HCT116 (cell line): ENCODE data around the gene SARS1. TPM values are rescaled to one million over a fixed set of nuclear protein-coding genes. Genes with fewer than 3 reads are reported as not detected.

Source experiments
- ATAC-seq: fragments of 200-7000 bp; cut with Tn5 transposase; 2 replicates; pipeline ENCODE4 v1.9.1; 2020; ENCODE audit warnings: mild to moderate bottlenecking, moderate library complexity
- BruUV-seq: library from RNA; stranded (reverse); fragments of 400-500 nt; replicated peaks from 2 replicates; lab custom pipeline; 2021; lab: Mats Ljungman, UMichigan
- CTCF ChIA-PET: fragments of 300-600 bp; sonication (Branson Sonifier 250); formaldehyde crosslinking; loops from one replicate; lab custom pipeline; 2021; ENCODE audit warnings: antibody characterized with exemption; lab: Charles Lee
- POLR2A ChIA-PET: fragments of 300-600, 350-600 bp; sonication (Branson Sonifier 250); formaldehyde crosslinking; loops from one replicate; lab custom pipeline; 2021; ENCODE audit warnings: antibody characterized with exemption; lab: Charles Lee
- RAD21 ChIA-PET, 2 experiments: fragments of 300-600 bp; sonication (Branson Sonifier 250); formaldehyde crosslinking; loops; one replicate each; lab custom pipeline; 2023; ENCODE audit warnings: low total read pairs in 2 of 2; ENCODE audit not compliant: uncharacterized antibody in 2 of 2, unreplicated experiment in 2 of 2, low non-redundant PET in 1 of 2; lab: Charles Lee
- DNase-seq: peaks from one replicate; pipeline ENCODE4 v3.0.0-alpha.2; 2010; ENCODE audit warnings: low read depth, low spot score
- H2AFZ ChIP-seq: fragments of 200-600 bp; shearing (Covaris generic), sonication (generic); 2 replicates; pipeline ENCODE4 v1.6.1; 2017; ENCODE audit warnings: low read depth, mixed run types, mixed read lengths, antibody characterized with exemption, low read length; ENCODE audit not compliant: poor library complexity, severe bottlenecking
- H3K27ac ChIP-seq: 2 replicates; pipeline ENCODE4 v1.5.1; 2012; ENCODE audit warnings: low read depth, low read length
- H3K27me3 ChIP-seq: fragments of 200-600 bp; sonication (generic); 2 replicates; pipeline ENCODE4 v1.6.1; 2016; ENCODE audit warnings: mixed run types, low read length, mixed read lengths; ENCODE audit not compliant: insufficient read depth
- H3K36me3 ChIP-seq, 2 experiments: fragments of 200-500 bp in 1 of 2; fragments of 200-600 bp in 1 of 2; sonication (Bioruptor generic) in 1 of 2; sonication (generic) in 1 of 2; 2 replicates each; pipeline versions ENCODE4 v1.5.1 to v1.6.1; 2014 to 2016; ENCODE audit warnings: low read length in 2 of 2, inconsistent platforms in 1 of 2, mixed read lengths in 1 of 2, mixed run types in 1 of 2; ENCODE audit not compliant: insufficient read depth in 2 of 2, control insufficient read depth in 1 of 2
- H3K4me1 ChIP-seq, 2 experiments: fragments of 200-600 bp in 1 of 2; sonication (generic) in 1 of 2; 2 replicates each; pipeline versions ENCODE4 v1.5.1 to v1.6.1; 2012 to 2017; ENCODE audit warnings: low read length in 2 of 2, inconsistent platforms in 1 of 2, mild to moderate bottlenecking in 1 of 2, mixed read lengths in 1 of 2, mixed run types in 1 of 2, moderate library complexity in 1 of 2; ENCODE audit not compliant: insufficient read depth in 2 of 2, control insufficient read depth in 1 of 2
- H3K4me2 ChIP-seq: fragments of 200-600 bp; sonication (generic); 2 replicates; pipeline ENCODE4 v1.6.1; 2017; ENCODE audit warnings: mixed run types, low read length, mixed read lengths
- H3K4me3 ChIP-seq, 2 experiments: fragments of 200-600 bp in 1 of 2; sonication (generic) in 1 of 2; replicated peaks in 1 of 2; 2 replicates each; pipeline ENCODE4 v1.5.1; 2011 to 2016; ENCODE audit warnings: low read length in 2 of 2, control low read depth in 1 of 2, low read depth in 1 of 2, mild to moderate bottlenecking in 1 of 2, mixed read lengths in 1 of 2, mixed run types in 1 of 2
- H3K79me2 ChIP-seq: fragments of 200-600 bp; sonication (generic); 2 replicates; pipeline ENCODE4 v1.6.1; 2017; ENCODE audit warnings: mild to moderate bottlenecking, mixed run types, low read length, moderate library complexity, mixed read lengths; ENCODE audit not compliant: insufficient read depth
- H3K9ac ChIP-seq: fragments of 200-600 bp; sonication (generic); 2 replicates; pipeline ENCODE4 v1.6.1; 2016; ENCODE audit warnings: low read length, mixed read lengths
- H3K9me2 ChIP-seq: fragments of 200-600 bp; sonication (generic), shearing (Covaris generic); 2 replicates; pipeline ENCODE4 v1.6.1; 2017; ENCODE audit warnings: mixed run types, mild to moderate bottlenecking, moderate library complexity; ENCODE audit not compliant: insufficient read depth
- H3K9me3 ChIP-seq, 2 experiments: fragments of 200-500 bp in 1 of 2; fragments of 200-600 bp in 1 of 2; sonication (Bioruptor generic) in 1 of 2; sonication (generic) in 1 of 2; 2 replicates each; pipeline ENCODE4 v1.6.1; 2014 to 2017; ENCODE audit warnings: low read length in 2 of 2, mixed read lengths in 2 of 2, inconsistent platforms in 1 of 2, low read depth in 1 of 2, mild to moderate bottlenecking in 1 of 2, mixed run types in 1 of 2, moderate library complexity in 1 of 2; ENCODE audit not compliant: control insufficient read depth in 1 of 2, insufficient read depth in 1 of 2
- H4K20me1 ChIP-seq: fragments of 200-600 bp; sonication (generic), shearing (Covaris generic); 2 replicates; pipeline ENCODE4 v1.6.1; 2017; ENCODE audit warnings: mixed run types, mild to moderate bottlenecking, moderate library complexity; ENCODE audit not compliant: insufficient read depth
- CEBPB ChIP-seq: IDR thresholded peaks from 2 replicates; pipeline ENCODE4 v1.6.1; 2012; ENCODE audit warnings: low read depth
- CTCF ChIP-seq, 3 experiments: fragments of 200-600 bp in 1 of 3; sonication (generic) in 1 of 3; IDR thresholded peaks in 2 of 3; conservative IDR thresholded peaks in 1 of 3; 2 replicates each; pipeline ENCODE4 v1.5.1; 2012 to 2017; ENCODE audit warnings: low read depth in 2 of 3, low read length in 2 of 3, antibody characterized with exemption in 1 of 3, borderline replicate concordance in 1 of 3, control low read depth in 1 of 3, mild to moderate bottlenecking in 1 of 3, mixed read lengths in 1 of 3, mixed run types in 1 of 3, moderate library complexity in 1 of 3; ENCODE audit not compliant: insufficient read depth in 1 of 3
- EGR1 ChIP-seq: IDR thresholded peaks from 2 replicates; pipeline ENCODE4 v1.6.1; 2012; ENCODE audit warnings: low read depth
- EZH2 ChIP-seq: fragments of 200-600 bp; sonication (generic); IDR thresholded peaks from 2 replicates; pipeline ENCODE4 v1.6.1; 2017; ENCODE audit warnings: antibody characterized with exemption, mixed run types
- JUND ChIP-seq: IDR thresholded peaks from 2 replicates; pipeline ENCODE4 v1.6.1; 2012
- POLR2AphosphoS5 ChIP-seq: IDR thresholded peaks from 2 replicates; pipeline ENCODE4 v1.6.1; 2011; ENCODE audit warnings: mild to moderate bottlenecking, low read depth, low read length, moderate library complexity
- SIN3A ChIP-seq: IDR thresholded peaks from 2 replicates; pipeline ENCODE4 v1.6.1; 2012; ENCODE audit warnings: low read depth
- SP1 ChIP-seq: IDR thresholded peaks from 2 replicates; pipeline ENCODE4 v1.6.1; 2012; ENCODE audit warnings: low read depth
- YY1 ChIP-seq: IDR thresholded peaks from 2 replicates; pipeline ENCODE4 v1.6.1; 2011; ENCODE audit warnings: low read length, low read depth, moderate library complexity, mild to moderate bottlenecking; ENCODE audit not compliant: insufficient replicate concordance; ENCODE audit errors: extremely low read depth
- intact Hi-C: fragments of 100-400 bp; cut with micrococcal nuclease; formaldehyde crosslinking; loops from 2 replicates; pipeline ENCODE4 v1.10.0; 2022
- total RNA-seq: library from RNA; stranded (reverse); gene quantifications from one replicate; pipeline ENCODE4 v1.2.1, GENCODE V29; 2021; ENCODE audit not compliant: unreplicated experiment

The SARS1 gene
- total RNA-seq, 1 experiment from 2014 or later, result 206 TPM

GRCh38 chr1:109213345-109213823, 334 bp upstream of the SARS1 start:
- no TSS peak for BruUV-seq
- no peaks in the 10 kb centered on the region for H3K9me3 ChIP-seq
- peaks cover 9 to 29% of the 10 kb centered on the region in 2 experiments for H3K4me1 ChIP-seq
- no peak for TF ChIP-seq POLR2AphosphoS5
- TF ChIP-seq EZH2, result no peak
- TF ChIP-seq EGR1, result peak; percentile 68; the same call in 1 of the 2 replicates
- TF ChIP-seq CEBPB, result no peak
- POLR2A ChIA-PET, result interaction anchor here (0.6 to 2.5 kb wide), 3 partner anchors 10 to 113 kb away, joined by 5 to 10 read pairs (median 6); no protein-coding TSS in a partner anchor
- H4K20me1 ChIP-seq, result peaks cover 3% of the 10 kb centered on the region; the same call in 1 of the 2 replicates
- H3K4me3 ChIP-seq, result peak overlapping the region; percentile 88 to 96
- intact Hi-C loops, result no loop called here
- no peak for DNase-seq
- peak overlapping the region; percentile 25; the same call in 1 of the 2 replicates for H3K27ac ChIP-seq
- peak overlapping the region; percentile 88 for H3K4me2 ChIP-seq
- RAD21 ChIA-PET, result no interaction called here
- H2AFZ ChIP-seq, result peak overlapping the region; percentile 47
- H3K27me3 ChIP-seq, result no peaks in the 10 kb centered on the region
- no peak for ATAC-seq
- CTCF ChIA-PET, result interaction anchor here (0.7 to 4.2 kb wide), 3 partner anchors 12 to 26 kb away, joined by 3 to 22 read pairs (median 12); no protein-coding TSS in a partner anchor
- peaks cover 44% of the 10 kb centered on the region for H3K79me2 ChIP-seq
- peaks cover 3 to 13% of the 10 kb centered on the region in 2 experiments; a peak in 1 of 4 replicates for H3K36me3 ChIP-seq
- no peaks in the 10 kb centered on the region for H3K9me2 ChIP-seq
- peak overlapping the region; percentile 6; the same call in 1 of the 2 replicates for H3K9ac ChIP-seq

GRCh38 chr1:109214695-109215623, 1.2 kb downstream of the SARS1 start:
- no peak; the same call in 1 of the 2 replicates for ATAC-seq

More at GRCh38 chr1:109214695-109215623, 1.2 kb downstream of the SARS1 start:
- Histone ChIP-seq H4K20me1 (peaks cover 3% of the 10 kb centered on the region; the same call in 1 of the 2 replicates), H2AFZ (no peak overlapping the region), H3K4me3 (peak overlapping the region; percentile 88 to 96), H3K79me2 (peaks cover 58% of the 10 kb centered on the region), H3K9me3 (no peaks in the 10 kb centered on the region)
- intact Hi-C loops, result no loop called here
- TSS peak; percentile 59 for BruUV-seq
- ChIA-PET POLR2A (interaction anchor here (0.5 to 2.5 kb wide), 6 partner anchors 9 to 655 kb away, joined by 3 to 10 read pairs (median 6); no protein-coding TSS in a partner anchor), RAD21 (no interaction called here)
- peak; percentile 22; the same call in 1 of the 2 replicates for TF ChIP-seq SIN3A
- TF ChIP-seq SP1, result no peak
- no peak for TF ChIP-seq CTCF (IDR thresholded peaks at IDR 0.05 in 2 of 3, conservative IDR thresholded peaks at IDR 0.05 in 1 of 3; ENCODE audit: borderline replicate concordance in 1 of 3, insufficient read depth in 1 of 3, low read depth in 2 of 3, low read length in 2 of 3)
- no peak for TF ChIP-seq YY1
- TF ChIP-seq JUND, result 0 out of 2 replicates have a peak, but pooled peaks have one; percentile 12
- TF ChIP-seq POLR2AphosphoS5, result peak; percentile 69
- peak; percentile 97 for TF ChIP-seq CEBPB
- TF ChIP-seq, all 23 proteins: peak for 4
- Histone ChIP-seq H3K4me2 (peak overlapping the region; percentile 88), H3K9ac (peak overlapping the region; percentile 82), H3K9me2 (no peaks in the 10 kb centered on the region), H3K36me3 (peaks cover 3 to 13% of the 10 kb centered on the region in 2 experiments; a peak in 1 of 4 replicates), H3K4me1 (peaks cover 9 to 31% of the 10 kb centered on the region in 2 experiments), H3K27me3 (no peaks in the 10 kb centered on the region), H3K27ac (peak overlapping the region; percentile 72)
- CTCF ChIA-PET, result interaction anchor here (1.2 to 4.2 kb wide), 3 partner anchors 13 to 115 kb away, joined by 3 to 22 read pairs (median 12); no protein-coding TSS in a partner anchor
- DNase-seq, result peak; percentile 82
